Measurements from ENCODE around the gene MOSPD3. TPM values are rescaled to one million over a fixed set of nuclear protein-coding genes. Genes with fewer than 3 reads are reported as not detected.

MOSPD3 gene
- total RNA-seq, 1 donor from 2014 or later = 11.0 TPM

GRCh38 chr7:100614308-100614861, 2.0 kb downstream of the MOSPD3 start:
- TF ChIP-seq, protein P1, sequence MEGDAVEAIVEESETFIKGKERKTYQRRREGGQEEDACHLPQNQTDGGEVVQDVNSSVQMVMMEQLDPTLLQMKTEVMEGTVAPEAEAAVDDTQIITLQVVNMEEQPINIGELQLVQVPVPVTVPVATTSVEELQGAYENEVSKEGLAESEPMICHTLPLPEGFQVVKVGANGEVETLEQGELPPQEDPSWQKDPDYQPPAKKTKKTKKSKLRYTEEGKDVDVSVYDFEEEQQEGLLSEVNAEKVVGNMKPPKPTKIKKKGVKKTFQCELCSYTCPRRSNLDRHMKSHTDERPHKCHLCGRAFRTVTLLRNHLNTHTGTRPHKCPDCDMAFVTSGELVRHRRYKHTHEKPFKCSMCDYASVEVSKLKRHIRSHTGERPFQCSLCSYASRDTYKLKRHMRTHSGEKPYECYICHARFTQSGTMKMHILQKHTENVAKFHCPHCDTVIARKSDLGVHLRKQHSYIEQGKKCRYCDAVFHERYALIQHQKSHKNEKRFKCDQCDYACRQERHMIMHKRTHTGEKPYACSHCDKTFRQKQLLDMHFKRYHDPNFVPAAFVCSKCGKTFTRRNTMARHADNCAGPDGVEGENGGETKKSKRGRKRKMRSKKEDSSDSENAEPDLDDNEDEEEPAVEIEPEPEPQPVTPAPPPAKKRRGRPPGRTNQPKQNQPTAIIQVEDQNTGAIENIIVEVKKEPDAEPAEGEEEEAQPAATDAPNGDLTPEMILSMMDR (IDR thresholded peaks at IDR 0.05) = no peak
- Histone ChIP-seq H3K27ac (no peak overlapping the region), H3K4me3 (no peak overlapping the region), H3K36me3 (peaks cover 0 to 5% of the 10 kb centered on the region in 2 donors), H3K9me3 (no peaks in the 10 kb centered on the region), H3K27me3 (no peaks in the 10 kb centered on the region), H3K4me1 (peaks cover 3 to 11% of the 10 kb centered on the region in 2 donors)
- intact Hi-C loops (cut with DNase I) = loop anchor here (5.0 kb wide), 3 partner anchors 78 to 177 kb away; partner anchors contain the start of genes GIGYF1 and PPP1R35
- no peak for DNase-seq (ENCODE audit: low spot score in 2 of 2)

DNA sequence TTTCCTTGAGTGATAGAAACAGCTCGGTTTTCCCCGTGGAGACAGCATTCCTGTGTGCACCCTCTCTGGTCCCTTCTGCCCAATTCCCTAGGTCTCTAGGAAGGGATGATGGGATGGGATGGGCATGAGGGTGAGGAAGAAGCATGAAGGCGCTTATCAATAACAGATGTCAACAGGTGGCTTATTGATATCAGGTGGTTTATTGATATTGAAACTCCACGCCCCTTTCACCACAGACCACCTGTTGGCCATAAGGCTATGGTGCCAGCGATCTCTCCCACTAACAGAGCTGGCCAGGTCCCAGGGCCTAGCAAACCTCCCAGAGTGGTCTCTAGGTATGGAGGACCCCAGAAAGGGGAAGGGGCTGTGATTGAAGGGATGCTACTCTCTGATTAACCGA, 7.9 kb downstream of the MOSPD3 start:
- H3K27ac ChIP-seq = no peak overlapping the region
- H3K4me3 ChIP-seq = no peak overlapping the region
- no peaks in the 10 kb centered on the region for H3K9me3 ChIP-seq
- no peaks in the 10 kb centered on the region for H3K4me1 ChIP-seq
- TF ChIP-seq, protein P1 (IDR thresholded peaks at IDR 0.05) = no peak
- intact Hi-C loops (cut with DNase I) = no loop called here
- H3K27me3 ChIP-seq = no peaks in the 10 kb centered on the region
- H3K36me3 ChIP-seq = peaks cover 0 to 5% of the 10 kb centered on the region in 2 donors
- DNase-seq (ENCODE audit: low spot score in 2 of 2) = no peak

DNA sequence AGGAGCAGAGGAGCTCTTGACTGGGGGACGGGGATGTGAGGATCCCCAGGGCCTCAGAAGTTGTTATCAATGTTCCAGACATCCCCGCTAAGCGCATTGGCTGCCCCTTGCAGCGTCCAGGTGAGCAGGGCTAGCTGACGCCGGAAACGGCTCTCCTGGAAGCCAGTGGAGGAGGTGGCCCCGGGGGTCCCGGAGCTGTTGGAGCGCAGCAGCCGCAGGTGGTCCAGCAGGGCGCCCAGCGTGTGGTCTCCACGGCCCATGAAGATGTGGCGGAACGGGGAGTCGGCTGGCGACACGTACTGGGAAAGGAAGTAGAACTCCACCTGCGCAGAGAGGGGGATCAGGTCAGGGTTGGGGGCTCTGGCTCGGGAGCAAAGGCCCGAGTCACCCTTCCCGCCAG, 8.5 kb downstream of the MOSPD3 start:
- Histone ChIP-seq H3K4me1 (no peaks in the 10 kb centered on the region), H3K27ac (no peak overlapping the region), H3K4me3 (no peak overlapping the region), H3K36me3 (peaks cover 0 to 5% of the 10 kb centered on the region in 2 donors), H3K27me3 (no peaks in the 10 kb centered on the region), H3K9me3 (no peaks in the 10 kb centered on the region)
- TF ChIP-seq, protein P1 (IDR thresholded peaks at IDR 0.05) = no peak
- intact Hi-C loops (cut with DNase I) = no loop called here
- DNase-seq (ENCODE audit: low spot score in 2 of 2) = no peak

DNA sequence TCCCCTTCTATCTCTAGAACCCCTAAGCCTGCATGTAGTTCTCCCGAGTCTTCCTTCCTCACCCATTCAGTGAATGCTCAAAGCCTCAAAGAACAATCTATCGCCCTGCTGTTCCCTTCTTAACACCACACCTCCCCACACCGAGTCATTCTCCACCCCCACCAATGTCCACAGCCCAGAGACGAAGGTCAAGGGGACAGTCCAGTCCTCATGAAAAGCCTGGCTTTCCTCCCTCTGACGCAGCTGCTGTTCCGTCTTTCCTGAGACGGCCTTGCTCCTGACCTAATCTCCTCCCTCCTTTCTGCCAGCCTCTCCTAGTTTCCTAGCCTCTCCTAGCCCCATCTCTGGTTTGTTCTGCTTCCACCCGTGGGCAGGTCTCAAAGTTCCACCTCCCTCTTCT, 9.2 kb downstream of the MOSPD3 start:
- intact Hi-C loops (cut with DNase I) = no loop called here
- H3K4me1 ChIP-seq = no peaks in the 10 kb centered on the region
- no peaks in the 10 kb centered on the region for H3K9me3 ChIP-seq
- TF ChIP-seq, protein P1 (IDR thresholded peaks at IDR 0.05) = no peak
- H3K27ac ChIP-seq = no peak overlapping the region
- DNase-seq (ENCODE audit: low spot score in 2 of 2) = no peak
- H3K27me3 ChIP-seq = no peaks in the 10 kb centered on the region
- H3K4me3 ChIP-seq = no peak overlapping the region
- H3K36me3 ChIP-seq = peaks cover 0 to 5% of the 10 kb centered on the region in 2 donors

- Histone ChIP-seq H3K9me3 (no peaks in the 10 kb centered on the region), H3K27ac (no peak overlapping the region), H3K36me3 (no peaks in the 10 kb centered on the region), H3K4me1 (peaks cover 3% of the 10 kb centered on the region in 2 donors), H3K4me3 (no peak overlapping the region), H3K27me3 (no peaks in the 10 kb centered on the region)
- no peak for DNase-seq (ENCODE audit: low spot score in 2 of 2)
- TF ChIP-seq, protein P1 (IDR thresholded peaks at IDR 0.05) = no peak
- intact Hi-C loops (cut with DNase I) = no loop called here
These were observed 11.8 kb downstream of the MOSPD3 start for GRCh38 chr7:100623951-100624824.

All from ascending aorta (tissue), 2 donors.